GM18498 (cell line): Measurements from ENCODE around the gene CARNS1.
A peak's percentile ranks its signal among the peaks of the same experiment; 100 is the strongest.
"Not testable (repeated sequence)": the region's sequence is repeated elsewhere in the genome, so short reads cannot be mapped to it uniquely, and the experiment has no call there.

Experiments used
- ATAC-seq: cut with Tn5 transposase; IDR thresholded peaks from one replicate; pipeline ENCODE4 v1.9.1; 2021; ENCODE audit warnings: mild to moderate bottlenecking, moderate library complexity; ENCODE audit not compliant: unreplicated experiment

Gene CARNS1

DNA sequence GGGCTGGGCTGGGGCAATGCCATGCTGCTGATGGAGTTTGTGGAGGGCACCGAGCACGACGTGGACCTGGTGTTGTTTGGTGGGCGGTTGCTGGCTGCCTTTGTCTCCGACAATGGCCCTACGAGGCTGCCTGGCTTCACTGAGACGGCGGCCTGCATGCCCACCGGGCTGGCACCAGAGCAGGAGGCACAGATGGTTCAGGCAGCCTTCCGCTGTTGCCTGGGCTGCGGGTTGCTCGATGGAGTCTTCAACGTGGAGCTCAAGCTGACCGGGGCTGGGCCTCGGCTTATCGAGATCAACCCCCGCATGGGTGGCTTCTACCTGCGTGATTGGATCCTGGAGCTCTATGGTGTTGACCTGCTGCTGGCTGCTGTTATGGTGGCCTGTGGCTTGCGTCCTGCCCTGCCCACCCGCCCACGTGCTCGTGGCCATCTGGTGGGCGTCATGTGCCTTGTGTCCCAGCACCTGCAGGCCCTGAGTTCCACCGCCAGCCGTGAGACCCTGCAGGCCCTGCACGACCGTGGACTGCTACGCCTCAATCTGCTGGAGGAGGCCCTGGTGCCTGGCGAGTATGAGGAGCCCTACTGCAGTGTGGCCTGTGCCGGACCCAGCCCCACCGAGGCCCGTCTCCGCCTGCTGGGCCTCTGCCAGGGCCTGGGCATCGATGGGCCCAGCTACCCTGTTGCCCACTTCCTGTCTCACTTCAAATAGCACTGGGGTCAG lies 8.6 kb downstream of the CARNS1 start:
- ATAC-seq, result no peak

DNA sequence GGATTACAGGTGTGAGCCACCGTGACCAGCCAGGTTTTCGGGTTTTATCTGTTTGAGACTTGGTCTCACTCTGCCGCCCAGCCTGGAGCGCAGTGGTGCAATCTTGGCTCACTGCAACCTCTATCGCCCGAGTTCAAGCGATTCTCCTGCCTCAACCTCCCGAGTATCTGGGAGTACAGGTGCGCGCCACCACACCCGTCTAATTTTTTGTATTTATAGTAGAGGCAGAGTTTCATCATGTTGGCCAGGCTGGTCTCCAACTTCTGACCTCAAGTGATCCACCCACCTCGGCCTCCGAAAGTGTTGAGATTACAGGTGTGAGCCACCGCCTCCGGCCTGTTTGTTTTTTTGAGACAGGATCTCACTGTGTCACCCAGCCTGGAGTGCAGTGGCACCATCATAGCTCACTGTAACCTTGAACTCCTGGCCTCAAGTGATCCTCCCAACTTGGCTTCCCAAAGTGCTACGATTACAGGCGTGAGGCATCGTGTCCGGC lies 11.9 kb downstream of the CARNS1 start:
- not testable (repeated sequence) for ATAC-seq

DNA sequence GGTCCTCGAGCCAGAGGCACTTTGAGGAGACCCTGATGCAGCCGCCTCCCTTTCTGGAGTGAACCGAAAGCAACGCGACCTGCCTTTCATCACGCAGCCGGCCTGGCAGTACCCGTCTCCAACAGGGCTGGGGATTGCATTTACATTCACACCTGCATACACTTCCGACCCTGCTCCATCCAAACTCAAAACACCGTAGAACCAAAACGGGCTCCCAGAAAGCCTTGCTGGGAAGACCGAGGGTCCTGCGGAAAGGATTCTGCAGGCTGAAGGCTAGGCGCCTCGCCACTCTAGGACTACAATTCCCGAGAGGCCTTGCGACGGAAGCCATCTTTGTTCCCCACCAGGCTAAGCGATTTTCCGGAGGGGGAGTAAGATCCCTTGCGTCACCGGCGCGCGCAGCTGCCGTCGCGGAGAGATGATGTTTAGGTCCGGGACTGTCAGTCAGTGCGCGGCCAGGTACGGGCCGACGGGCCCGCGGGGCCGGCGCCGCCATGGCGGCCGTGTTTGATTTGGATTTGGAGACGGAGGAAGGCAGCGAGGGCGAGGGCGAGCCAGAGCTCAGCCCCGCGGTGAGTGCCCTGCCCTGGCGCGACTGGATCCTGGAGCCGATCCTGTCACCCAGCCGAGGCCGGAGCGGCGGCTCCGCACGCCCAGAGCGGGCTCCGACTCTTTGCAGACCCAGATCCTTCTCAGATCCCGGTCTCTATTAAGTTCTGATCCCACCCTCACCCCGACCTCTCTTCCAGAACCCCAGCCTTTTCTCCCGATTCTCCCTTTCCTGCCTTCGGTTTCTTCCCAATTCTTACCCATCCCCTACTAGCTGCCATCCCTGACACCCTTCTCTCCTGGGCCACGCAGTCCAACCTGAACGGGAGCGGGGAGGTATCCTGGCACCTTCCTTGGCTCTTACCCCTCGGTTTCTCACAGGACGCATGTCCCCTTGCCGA lies 12.8 kb downstream of the CARNS1 start, which contains the start of gene RPS6KB2:
Gene RPS6KB2, plus strand, starts transcription at position 443 of the 950 bp plus-strand sequence. Its CDS starts 52 bp downstream, at position 495.
- ATAC-seq, result peak; percentile 79

DNA sequence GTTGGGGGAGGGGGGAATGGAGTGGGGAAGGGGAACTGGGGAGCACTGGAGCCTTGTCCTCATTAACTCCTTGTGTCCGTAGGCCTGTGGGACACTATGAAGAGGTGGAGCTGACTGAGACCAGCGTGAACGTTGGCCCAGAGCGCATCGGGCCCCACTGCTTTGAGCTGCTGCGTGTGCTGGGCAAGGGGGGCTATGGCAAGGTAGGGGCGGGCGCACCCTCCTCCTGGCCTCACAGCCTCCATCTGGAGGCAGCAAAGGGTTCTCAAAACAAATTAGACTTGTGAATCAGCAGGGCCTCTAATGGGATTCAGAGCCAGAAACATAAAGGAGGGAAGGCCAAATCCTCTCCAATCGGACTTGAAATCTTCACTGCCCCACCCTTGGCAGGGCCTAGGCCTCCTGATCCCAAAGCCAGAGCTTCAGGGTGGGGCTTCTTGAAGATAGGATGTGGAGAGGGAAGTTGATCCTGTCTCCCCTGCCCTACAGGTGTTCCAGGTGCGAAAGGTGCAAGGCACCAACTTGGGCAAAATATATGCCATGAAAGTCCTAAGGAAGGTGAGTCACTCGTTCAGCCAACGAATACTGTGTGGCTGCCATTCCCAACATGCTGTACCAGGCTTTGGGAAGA lies 13.7 kb downstream of the CARNS1 start:
- ATAC-seq, result no peak

DNA sequence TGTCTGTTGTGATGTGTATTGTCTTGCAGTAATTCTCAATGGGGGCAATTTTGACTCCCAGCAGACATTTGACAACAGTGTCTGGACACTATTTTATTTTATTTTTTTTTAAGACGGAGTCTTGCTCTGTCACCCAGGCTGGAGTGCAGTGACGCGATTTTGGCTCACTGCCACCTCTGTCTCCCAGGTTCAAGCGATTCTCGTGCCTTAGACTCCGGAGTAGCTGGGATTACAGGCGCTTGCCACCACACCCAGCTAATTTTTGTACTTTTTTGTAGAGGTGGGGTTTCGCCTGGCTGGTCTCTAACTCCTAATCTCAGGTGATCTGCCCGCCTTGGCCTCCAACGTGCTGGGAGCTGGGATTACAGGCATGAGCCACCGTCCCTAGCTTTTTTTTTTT lies 14.2 kb downstream of the CARNS1 start:
- ATAC-seq, result no peak

DNA sequence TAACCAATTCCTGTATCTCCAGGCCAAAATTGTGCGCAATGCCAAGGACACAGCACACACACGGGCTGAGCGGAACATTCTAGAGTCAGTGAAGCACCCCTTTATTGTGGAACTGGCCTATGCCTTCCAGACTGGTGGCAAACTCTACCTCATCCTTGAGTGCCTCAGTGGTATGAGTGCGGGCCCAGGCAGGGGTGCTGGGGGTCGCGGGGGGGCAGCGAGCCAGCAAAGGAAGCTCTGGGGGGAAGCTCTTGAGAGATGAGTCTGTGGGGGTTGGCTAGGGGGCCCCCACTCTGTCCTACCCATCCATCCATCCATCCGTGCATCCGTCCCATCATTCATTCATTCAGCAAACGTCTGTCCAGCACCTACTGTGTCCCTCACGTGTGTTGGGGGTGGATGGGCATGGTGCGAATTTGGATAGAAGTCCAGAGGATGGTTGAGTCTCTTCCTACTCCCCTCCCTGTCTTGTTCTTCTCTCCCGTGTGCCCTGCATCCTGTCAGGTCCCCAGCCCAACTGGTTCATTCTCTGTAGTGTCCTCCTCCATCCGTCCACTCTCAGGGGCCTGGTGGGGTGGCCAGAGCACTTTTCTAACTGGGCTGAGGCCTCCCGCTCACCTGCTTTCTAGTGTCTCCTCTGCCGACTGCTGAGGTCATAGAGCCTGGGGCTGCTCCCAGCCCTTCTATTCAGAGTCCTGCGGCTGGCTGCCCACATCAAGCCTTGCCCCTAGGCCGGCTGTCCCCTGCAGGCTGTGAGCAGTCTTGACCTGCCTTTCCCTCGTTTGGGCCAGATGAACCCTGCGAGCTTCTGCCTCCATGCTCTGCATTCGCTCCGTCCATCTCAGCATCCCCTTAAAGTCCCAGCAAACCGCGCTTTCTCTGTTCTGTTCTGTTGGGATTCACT lies 16.1 kb downstream of the CARNS1 start:
- ATAC-seq, result no peak

DNA sequence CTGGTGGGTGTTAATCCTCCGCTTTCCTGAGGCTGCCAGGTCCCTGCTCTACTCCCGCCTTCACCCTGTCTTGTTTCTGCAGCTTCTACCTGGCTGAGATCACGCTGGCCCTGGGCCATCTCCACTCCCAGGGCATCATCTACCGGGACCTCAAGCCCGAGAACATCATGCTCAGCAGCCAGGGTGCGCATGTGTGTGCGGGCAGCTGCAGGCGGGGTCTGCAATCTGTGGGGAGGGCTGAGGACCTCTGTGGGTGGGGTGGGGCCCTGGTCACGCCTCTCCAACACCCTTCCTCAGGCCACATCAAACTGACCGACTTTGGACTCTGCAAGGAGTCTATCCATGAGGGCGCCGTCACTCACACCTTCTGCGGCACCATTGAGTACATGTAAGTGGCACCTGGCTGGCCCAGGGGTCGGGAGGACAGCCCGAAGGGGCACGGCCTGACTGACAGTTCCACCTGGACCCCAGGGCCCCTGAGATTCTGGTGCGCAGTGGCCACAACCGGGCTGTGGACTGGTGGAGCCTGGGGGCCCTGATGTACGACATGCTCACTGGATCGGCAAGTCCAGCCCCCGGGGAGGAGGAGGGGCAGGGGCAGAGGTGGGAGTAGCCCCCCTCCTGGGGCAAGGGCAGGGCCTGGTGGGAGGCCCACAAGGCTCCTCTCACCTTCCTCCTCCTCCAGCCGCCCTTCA lies 17.3 kb downstream of the CARNS1 start:
- no peak for ATAC-seq

DNA sequence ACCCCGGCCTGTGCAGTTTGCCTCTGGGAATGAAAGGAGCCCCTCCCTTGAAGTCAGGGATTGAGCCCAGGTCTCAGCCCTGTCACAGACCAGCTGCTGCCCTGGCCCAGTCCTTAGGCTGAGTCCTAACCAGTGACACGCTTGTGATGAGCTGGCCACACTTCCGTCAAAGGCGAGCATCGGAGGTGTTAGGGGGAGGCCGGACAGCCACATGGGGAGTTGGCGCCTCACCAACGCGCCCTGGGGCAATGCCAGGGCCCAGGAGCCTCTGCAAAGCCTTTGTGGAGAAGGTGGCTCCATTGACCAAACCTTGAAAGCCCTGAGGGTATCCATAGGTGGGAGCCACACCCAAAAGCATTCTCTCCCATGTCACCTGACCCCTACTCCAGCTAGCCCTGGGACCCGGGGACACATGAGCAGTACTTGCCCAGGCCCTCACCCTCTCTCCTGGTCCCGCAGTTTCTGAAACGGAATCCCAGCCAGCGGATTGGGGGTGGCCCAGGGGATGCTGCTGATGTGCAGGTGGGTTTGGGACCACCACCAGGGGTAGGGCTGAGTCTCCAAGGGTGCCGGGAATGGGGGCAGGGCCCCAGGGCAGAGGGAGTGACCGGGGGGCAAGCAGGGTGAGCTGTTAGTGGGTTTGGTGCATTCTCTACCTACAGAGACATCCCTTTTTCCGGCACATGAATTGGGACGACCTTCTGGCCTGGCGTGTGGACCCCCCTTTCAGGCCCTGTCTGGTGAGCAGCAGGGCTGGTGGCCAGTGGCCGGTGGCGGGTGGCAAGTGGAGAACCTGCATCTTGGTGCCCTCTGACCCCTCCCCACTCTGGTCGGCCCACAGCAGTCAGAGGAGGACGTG lies 18.3 kb downstream of the CARNS1 start:
- ATAC-seq, result no peak

DNA sequence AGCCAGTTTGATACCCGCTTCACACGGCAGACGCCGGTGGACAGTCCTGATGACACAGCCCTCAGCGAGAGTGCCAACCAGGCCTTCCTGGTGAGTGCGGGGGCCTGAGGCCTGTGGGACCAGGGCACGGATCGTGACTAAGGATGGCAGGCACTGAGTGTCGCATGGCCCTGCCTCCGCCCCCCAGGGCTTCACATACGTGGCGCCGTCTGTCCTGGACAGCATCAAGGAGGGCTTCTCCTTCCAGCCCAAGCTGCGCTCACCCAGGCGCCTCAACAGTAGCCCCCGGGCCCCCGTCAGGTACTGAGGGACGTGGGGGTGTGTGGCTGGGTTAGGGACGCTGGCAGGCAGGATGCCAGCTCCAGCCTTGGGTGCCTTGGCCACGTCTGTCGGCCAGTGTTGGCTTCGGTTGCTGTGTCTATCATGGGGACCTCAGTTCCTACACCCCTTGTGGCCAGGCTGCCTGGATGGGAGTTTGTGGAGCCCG lies 19.0 kb downstream of the CARNS1 start:
- no peak for ATAC-seq

DNA sequence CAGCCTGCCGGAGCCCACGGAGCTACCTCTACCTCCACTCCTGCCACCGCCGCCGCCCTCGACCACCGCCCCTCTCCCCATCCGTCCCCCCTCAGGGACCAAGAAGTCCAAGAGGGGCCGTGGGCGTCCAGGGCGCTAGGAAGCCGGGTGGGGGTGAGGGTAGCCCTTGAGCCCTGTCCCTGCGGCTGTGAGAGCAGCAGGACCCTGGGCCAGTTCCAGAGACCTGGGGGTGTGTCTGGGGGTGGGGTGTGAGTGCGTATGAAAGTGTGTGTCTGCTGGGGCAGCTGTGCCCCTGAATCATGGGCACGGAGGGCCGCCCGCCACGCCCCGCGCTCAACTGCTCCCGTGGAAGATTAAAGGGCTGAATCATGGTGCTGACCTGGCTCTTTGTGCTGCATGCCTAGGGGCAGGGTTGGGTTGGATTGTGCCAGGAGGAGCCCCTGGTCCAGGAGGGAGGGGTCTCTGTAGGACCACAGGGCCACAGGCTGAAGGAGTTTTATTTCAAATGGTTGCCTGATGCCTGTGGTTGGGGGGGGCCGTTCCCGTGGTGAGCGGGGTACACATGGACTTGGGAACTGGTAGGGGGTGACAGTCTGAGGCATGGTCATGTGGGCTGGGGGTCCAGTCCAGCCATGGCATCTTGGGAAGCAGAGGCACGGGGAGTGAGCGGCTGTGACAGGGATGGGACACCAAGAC lies 19.7 kb downstream of the CARNS1 start:
- no peak for ATAC-seq

DNA sequence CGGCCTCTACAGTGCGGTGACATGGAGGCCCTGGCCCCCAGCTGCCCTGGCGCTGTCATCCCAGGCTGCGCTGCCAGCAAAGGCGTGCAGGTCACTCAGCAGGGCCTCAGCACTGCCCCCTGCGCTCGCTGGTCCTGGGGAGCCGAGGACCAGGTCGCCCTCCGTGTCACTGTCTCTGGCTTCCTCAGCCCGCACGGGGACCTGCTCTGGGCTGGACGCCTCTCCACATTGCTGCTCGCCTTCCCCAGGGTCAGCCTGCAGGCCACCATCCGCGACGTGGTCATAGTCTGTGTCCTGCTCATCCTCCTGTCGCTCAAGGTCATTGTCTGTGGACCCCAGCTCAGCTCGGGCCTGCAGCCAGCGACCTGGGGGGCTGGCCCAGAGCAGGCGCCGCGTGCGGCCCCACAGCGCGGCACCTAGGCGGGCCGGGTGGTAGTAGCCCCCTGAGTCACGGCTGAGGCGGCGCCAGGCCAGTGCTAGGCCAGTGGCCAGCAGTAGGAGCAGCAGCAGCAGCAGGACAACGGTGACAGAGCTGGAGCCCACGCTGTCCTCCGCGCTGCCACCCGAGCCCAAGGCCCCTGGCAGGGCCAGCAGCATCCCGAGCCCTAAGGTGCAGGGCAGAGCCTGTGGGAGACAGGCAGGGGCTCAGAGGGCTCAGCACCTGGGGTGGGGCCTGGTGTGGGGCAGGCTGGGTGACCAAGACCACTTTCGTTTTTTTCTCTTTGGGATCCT lies 20.4 kb downstream of the CARNS1 start:
- peak; percentile 15 for ATAC-seq

DNA sequence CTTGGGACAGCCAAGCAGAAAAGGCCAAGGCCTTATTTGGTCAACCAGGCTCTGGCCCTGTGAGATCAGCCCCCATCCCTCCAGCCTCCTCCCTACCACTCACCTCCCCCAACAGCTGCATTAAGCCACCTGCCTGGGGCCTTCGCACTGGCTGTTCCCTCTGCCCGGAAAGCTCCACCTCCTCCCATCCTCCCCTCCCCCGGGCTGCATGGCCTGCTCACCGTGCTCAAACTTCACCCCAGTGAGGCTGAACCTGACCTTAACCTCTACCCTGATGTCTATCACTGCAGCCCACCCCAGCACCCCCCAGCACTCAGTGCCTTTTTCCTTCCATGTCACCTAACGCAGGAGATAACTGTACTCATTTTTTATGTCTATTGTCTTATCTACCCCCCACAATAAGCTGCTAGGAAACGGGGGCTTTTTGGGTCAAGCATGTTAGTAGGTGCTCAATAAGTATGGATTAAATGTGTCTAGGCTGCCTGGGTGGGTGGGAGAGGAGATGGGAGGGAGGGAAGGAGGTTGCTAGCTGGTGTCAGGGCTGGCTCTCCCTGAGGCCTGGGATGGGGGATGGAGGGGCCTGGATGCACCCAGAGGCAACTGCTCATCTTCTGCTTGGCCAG lies 21.1 kb downstream of the CARNS1 start:
- ATAC-seq, result peak; percentile 33

DNA sequence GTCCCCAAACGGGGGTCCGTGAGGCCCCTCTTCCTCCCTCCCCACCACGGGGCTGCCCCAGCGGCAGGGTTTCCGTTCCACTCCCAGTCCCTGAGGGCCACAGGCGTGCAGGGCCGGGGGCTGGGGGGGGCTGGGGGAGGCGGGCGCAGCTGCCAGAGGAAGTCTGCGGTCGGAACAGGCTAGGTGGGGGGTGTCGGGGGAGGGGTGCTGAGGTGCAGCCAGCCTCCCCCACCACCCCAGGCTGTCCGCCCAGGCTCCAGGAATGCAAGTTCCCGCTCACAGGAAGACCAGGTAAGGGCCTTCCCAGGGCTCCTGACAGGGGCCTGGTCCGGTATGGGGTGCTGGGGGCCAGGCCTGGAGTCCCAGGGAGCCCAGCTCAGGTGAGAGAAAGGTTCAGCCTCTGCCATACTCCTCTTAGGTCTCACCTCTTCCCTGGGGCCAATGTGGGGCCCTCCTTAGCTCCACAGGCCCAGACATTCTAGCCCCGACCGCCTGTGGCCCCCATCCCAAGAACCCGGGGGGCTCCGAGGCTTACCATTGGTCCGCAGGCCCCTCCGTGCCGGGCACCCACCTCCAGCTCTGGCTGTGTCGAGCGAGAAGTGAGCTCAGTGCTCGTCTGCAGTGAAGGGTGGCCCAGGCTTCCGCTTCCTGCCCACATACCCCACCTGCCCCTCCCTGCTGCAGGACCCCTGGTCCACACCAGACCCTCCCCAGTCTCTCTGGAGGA lies 21.8 kb downstream of the CARNS1 start, which contains the start of gene PTPRCAP:
Gene PTPRCAP, minus strand, starts transcription at position 601 of the 727 bp plus-strand sequence. Its CDS starts 63 bp downstream, at position 538.
- peak; percentile 33 for ATAC-seq

DNA sequence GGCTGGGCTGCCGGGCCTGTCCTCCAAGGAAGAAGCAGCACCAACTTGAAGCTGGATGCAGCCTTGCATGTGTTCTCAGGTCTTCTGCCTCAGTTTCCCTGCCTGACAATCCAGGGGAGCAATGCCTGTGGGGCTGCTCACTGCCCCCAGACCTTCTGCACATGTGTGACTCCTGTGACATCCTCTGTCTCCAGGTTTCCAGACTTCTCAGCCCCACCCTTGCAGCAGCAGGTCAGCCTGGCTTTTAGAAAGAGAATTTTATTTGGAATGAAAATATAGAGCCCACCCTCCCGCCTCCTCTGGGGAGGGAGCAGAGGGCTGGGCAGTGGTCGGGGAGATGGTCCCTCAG lies 22.3 kb downstream of the CARNS1 start:
- ATAC-seq, result no peak

DNA sequence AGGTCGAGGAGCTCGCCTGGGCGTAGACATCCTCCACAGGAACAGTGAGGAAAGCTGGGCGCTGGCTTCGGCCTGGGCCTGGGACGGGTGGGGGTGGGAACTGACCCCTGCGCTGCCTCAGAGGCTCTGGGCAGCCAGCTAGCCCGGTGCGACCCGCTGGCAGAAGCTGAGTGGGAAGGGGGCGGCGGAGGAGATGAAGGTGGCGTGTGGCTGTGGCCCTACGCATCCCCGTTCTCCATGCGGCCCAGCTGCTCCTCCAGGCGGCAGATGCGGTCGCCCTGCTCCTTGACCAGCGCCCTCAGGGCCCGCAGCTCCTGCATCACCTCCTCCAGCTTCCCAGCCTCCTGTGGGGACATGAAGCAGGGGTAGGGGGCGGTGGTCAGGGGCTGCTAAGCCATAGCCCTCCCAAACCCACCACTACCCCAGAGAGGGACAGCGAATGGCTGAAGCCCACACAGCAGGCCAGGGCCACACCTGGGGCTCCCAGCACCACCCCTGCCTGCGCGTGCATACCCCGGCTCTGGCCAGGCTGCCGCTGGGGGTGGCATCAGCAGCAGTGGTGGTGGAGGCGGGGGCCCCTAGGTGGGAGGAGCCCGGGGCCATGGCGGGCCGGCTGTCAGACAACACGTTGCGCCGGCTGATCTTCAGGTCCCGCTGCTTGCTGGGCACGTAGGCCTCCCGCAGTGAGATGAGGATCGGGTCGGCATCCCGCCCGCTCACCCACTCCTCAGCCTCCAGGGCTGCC lies 22.9 kb downstream of the CARNS1 start:
- ATAC-seq, result no peak
